Tibial nerve (tissue), 4 donors: ENCODE results near the gene PHLPP2.

Experiments used
- CTCF ChIP-seq, 5 experiments: fragments of 200-600 bp in 3 of 5; fragments of 450-650 bp in 2 of 5; sonication (generic) in 3 of 5; IDR thresholded peaks; one replicate each; pipeline ENCODE4 v1.5.1; 2016 to 2019; ENCODE audit warnings: antibody characterized with exemption in 5 of 5, mild to moderate bottlenecking in 3 of 5, moderate library complexity in 2 of 5
- EP300 ChIP-seq, 2 donors: sonication (generic); formaldehyde crosslinking; IDR thresholded peaks; one replicate each; pipeline ENCODE4 v1.6.1; 2017; ENCODE audit warnings: antibody characterized with exemption in 2 of 2, mild to moderate bottlenecking in 1 of 2
- POLR2A ChIP-seq, 2 donors: fragments of 450-650 bp; IDR thresholded peaks; one replicate each; pipeline ENCODE4 v1.6.1; 2017; ENCODE audit warnings: antibody characterized with exemption in 2 of 2, mild to moderate bottlenecking in 2 of 2, moderate library complexity in 2 of 2

- no peak for TF ChIP-seq CTCF (IDR thresholded peaks at IDR 0.05)
- TF ChIP-seq POLR2A (IDR thresholded peaks at IDR 0.05), result no peak
- no peak for TF ChIP-seq EP300 (IDR thresholded peaks at IDR 0.05)
Observed at GRCh38 chr16:71629278-71630016, 95.1 kb downstream of the PHLPP2 start.
